ENCODE results near the gene BLACAT1.

GRCh38 chr1:205493241-205494085, 37.6 kb upstream of the BLACAT1 start:
- TF ChIP-seq YY1 (IDR thresholded peaks at IDR 0.05; ENCODE audit: low read depth), result no peak
- TF ChIP-seq REST (IDR thresholded peaks at IDR 0.05; ENCODE audit: low read depth, low read length), result no peak
- no peak for TF ChIP-seq POLR2AphosphoS5 (IDR thresholded peaks at IDR 0.05; ENCODE audit: low read depth, low read length)
- 0 out of 2 replicates have a peak, but pooled peaks have one; percentile 30 for TF ChIP-seq MAX (IDR thresholded peaks at IDR 0.05; ENCODE audit: low read depth)
- no peak for TF ChIP-seq CTCF (IDR thresholded peaks at IDR 0.05)
- peak; percentile 52 for TF ChIP-seq PBX3 (IDR thresholded peaks at IDR 0.05)
- peak; percentile 77 for TF ChIP-seq TCF12 (IDR thresholded peaks at IDR 0.05)
- peak; percentile 82 for TF ChIP-seq FOSL2 (IDR thresholded peaks at IDR 0.05; ENCODE audit: borderline replicate concordance, low read depth)
- TF ChIP-seq EZH2phosphoT487 (IDR thresholded peaks at IDR 0.05; ENCODE audit: borderline replicate concordance, low read depth), result no peak
- TF ChIP-seq TAF1 (IDR thresholded peaks at IDR 0.05; ENCODE audit: borderline replicate concordance, low read depth, low read length), result no peak
- no peak for TF ChIP-seq SMC3 (IDR thresholded peaks at IDR 0.05; ENCODE audit: low read depth, low read length)
- TF ChIP-seq USF2 (IDR thresholded peaks at IDR 0.05; ENCODE audit: borderline replicate concordance, low read depth, low read length), result no peak
- peak; percentile 79 for TF ChIP-seq JUND (IDR thresholded peaks at IDR 0.05)
- TF ChIP-seq RAD21 (IDR thresholded peaks at IDR 0.05; ENCODE audit: low read length), result no peak
